Measurements from ENCODE around the gene YAF2.
"Not testable (repeated sequence)": the region's sequence is repeated elsewhere in the genome, so short reads cannot be mapped to it uniquely, and the experiment has no call there.

Gene YAF2

DNA sequence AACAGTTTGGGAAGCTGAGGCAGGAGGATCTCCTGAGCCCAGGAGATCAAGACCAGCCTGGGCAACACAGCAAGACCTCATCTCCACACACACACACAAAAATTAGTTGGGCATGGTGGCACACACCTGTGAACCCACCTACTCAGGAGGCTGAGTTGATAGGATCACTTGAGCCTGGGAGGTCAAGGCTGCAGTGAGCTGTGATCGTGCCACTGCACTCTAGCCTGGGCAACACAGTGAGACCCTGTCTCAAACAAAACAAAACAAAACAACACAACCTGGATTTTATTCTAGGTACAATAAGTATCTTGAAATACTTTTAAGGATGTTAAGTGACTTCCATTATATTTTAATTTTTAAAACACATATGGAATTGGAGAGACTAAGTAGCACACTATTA, 45.8 kb downstream of the YAF2 start:
- no peak for DNase-seq

DNA sequence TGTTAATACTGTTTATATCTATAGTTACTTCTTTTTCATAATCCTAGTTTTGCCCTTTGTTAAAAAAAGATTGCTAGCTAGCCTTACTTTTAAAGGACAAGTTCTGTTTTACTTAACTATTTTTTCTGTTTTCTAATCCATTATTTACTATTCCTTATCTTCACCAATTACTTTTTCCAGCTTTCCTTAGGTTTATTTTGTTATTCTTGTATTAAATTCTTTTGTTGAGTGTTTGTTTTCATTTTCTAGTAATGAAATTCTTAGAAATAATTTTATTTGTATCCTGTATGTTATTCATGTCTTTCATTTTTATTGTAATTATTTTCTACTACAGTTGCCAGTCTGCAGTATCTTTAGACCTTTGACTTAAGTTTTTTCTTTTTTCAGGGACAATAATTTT, 47.7 kb downstream of the YAF2 start:
- DNase-seq: no peak

DNA sequence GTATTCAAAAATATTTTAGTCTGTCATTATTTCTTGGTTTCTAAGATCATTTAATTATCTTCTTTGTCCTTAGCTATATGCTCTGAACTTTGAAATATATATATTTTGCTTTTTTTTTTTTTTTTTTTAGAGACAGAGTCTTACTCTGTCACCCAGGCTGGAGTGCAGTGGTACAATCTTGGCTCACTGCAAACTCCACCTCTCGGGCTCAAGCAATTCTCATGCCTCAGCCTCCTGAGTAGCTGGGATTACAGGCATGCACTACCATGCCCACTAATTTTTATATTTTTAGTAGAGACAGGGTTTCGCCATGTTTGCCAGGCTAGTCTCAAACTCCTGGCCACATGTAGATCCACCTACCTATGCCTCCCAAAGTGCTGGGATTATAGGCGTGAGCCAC, 49.8 kb downstream of the YAF2 start:
- DNase-seq: not testable (repeated sequence)

DNA sequence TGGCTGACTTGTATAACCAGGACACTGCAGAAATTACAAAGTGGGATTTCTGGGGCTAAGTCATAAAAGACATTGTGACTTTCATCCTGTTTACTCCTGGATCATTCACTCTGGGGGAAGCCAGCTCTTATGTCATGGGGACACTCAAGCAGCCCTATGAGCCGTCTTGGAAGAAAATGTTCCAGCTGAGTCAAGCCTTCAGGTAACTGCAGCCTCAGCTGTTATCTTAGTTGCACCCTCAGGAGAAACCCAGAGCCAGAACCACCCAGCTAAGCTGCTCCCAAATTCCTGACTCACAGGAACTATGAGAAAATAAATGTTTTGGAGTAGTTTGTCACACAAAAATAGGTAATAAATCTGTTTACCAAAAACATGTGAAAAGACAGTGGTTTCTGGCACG, 50.2 kb downstream of the YAF2 start:
- no peak for DNase-seq

DNA sequence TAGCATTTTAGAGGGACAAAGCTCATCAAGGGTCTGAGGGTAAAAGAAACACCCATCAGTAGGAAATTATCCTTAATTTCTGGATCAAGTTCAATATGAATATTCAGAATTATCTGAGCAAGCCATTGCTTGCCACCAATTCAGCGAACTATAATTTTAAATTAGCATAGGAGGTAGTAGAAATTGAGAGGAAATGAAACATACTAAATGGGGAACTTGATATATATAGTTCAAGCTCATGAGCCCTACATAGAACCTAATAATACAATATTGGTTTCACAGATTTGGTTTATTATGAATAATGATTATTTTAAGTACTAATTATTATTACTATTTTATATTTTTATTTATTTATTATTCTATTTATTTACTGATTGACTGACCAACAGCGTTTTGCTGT, 51.3 kb downstream of the YAF2 start:
- no peak for DNase-seq

DNA sequence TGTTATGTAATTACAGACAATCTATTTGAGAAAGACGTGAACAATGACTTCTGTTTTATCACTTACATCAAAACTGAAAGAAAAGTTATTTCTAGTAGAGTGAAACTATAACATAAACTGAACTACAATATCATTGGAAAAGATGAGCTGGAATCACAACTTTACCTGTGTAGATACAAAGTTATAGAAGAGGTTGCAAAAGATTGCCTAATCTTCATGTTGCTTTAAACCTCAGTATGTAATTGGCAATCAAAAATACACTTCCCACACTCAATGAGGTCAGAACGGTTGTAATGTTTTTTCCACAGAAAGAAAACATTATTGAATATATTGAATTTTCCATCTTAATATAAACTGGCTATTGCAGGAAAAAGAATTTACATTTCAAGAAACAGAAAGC, 55.7 kb downstream of the YAF2 start:
- no peak for DNase-seq

DNA sequence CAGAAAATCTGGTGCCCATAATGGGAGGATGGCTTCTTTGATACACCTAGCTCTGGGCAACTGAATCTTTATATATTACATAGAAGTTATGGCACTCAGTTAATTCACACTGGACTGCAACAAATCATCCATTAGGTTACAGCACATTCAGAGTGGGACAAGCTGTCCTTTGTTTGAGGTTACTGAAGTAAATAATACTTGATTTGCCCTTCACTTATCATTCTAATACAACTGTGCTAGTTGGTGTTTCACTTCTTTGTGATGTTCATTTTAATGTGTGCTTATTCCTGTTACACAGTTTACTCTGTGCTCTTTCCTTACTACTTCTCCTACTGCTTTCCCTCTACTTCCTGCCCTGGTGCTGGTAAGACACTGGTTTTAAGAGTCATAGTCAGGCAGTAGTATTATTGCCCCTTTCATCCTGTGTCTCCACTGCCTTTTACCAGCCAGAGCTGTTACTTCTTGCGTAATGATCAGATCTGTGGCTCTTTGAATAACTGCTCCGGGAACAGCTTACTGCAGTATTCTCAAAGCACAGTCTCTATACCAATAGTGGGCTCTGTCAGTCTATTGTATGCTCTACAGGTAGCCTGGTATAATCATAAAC, 57.0 kb downstream of the YAF2 start:
- DNase-seq: no peak

DNA sequence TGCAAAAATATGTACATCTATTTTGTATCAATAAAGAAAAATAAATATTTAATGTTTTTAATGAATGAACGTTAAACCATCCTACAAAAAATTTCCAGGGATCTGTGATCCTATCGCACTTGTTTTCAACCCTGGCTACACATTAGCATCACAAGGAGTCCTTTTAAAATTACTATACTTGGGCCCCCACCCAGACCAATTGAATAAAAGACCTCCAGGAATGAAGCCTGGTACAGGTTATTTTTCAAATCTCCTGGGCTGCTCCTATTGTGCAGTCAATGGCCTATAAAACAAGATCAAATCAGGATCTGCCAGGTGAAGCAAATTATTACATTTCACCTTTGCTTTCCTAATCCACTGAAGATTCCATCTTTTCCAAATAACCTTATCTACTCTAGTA, 59.9 kb downstream of the YAF2 start:
- DNase-seq: no peak

DNA sequence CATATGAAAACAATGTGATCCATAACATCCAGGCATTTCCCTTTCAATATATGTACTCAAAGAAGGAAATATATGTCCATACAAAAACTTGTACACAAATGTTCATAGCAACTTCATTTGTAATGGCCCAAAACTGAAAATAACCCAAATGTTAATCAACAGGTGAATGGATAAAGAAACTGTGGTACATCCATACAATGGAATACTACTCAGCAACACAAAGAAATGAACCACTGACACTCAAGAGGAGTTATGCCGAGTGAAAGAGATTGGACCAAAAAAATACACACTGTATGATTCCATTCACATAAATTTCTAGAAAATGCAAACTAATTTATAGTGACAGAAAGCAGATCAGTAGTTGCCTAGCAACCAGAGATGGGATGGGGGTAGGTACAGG, 63.1 kb downstream of the YAF2 start:
- DNase-seq: no peak

DNA sequence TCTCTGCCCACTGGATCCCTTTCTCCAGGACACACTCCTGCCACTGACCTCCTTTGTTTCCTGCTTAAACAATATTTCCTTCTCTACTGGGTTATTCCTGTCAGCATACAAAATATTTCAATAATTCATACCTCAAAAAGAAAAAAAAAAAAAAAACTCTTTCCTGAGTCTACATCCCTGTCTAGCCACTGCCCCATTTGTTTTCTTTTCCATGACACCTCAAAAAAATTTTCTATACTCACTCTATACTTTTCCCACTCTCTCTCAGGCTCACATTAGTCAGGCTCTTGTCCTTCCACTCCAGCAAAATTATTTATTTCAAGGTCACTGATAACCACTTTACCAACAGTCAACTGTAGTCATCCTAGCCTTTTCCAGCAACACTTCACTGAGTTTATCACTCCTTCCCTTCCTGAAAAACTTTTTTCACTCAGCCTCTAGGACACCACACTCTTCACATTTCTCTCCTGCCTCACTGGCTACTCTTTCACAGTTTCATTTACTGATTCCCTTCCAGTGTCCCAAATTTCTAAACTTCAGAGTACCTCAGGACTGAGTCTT, 64.0 kb downstream of the YAF2 start:
- DNase-seq: no peak

DNA sequence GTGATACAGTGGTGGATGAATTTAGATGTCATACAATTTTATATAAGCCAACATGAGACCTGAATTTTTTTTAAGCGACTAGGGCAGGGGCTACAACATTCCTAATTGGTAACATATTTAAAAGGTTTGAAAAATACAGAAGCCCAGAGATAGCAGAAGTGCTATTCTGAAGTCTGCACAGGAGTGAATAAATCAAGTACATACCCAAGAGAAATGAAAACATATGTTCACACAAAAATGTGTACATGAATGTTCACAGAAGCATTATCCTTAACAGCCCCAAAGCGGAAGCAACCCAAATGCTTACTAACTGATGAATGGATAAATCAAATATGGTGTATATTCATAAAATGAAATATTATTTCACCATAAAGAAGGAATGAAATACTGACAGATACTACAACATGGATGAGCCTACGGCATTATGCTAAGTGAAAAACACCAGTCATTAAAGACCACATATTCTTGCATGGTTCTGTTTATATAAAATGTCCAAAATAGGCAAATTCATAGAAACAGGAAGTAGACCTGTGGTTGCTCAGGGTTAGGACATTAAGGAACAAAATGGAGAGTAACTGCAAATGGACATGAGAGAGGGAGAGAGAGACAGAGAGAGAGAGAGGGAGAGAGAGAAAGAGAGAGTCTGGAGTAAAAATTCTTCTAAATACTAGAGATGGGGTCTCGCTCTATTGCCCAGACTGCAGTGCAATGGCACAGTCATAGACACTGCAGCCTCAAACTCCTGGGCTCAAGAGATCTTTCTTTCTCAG, 65.4 kb downstream of the YAF2 start:
- DNase-seq: no peak

DNA sequence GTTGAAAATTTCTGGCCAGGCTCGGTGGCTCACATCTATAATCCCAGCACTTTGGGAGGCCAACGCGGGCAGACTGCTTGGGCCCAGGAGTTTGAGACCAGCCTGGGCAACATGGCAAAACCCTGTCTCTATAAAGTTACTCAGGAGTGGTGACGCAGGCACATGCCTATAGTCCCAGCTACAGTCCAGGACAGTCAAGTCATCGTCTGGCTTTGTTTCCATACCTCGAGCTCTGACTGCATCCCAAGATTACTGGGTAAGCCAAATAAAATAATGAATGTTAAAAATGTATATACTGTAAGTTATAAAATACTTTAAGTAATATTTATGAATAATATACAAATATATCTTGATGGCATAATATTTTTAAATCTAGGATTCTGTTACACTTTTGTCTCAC, 70.3 kb downstream of the YAF2 start:
- no peak for DNase-seq

DNA sequence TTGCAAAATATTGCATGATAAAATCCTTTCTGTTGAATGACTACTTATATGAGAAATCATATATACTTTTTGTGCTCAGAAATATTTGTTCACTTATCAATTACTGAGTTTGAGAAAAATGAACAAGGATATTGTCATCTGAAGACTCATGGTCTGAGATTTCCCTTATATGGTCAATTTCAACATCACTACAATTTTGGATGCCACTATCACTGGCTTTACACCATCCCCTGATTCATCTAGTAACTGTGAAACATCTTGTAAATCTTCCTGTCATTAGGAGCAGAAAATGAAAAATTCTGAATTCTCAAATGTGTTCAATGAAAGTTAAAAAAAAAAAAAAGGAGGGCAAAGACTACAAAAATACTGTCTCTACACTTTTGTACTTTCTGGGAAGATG, 71.5 kb downstream of the YAF2 start:
- DNase-seq: no peak

DNA sequence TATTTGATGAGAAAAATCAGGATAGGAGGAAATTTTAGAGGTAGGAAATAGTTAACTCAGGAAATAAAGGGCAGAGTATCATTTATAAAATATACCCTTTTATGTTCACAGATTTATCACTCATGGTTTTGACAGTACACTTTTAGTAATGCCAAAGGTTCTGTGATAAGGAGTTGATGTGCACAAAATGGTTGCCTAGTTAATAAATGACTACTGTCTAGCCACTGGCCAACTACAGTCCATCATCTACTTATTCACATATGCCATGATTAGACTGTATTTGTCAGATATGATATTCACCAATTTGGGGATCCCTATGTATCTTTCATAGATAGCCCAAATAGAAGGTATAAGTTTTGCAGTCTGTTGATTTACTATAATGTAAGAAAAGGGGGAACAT, 74.1 kb downstream of the YAF2 start:
- DNase-seq: no peak

DNA sequence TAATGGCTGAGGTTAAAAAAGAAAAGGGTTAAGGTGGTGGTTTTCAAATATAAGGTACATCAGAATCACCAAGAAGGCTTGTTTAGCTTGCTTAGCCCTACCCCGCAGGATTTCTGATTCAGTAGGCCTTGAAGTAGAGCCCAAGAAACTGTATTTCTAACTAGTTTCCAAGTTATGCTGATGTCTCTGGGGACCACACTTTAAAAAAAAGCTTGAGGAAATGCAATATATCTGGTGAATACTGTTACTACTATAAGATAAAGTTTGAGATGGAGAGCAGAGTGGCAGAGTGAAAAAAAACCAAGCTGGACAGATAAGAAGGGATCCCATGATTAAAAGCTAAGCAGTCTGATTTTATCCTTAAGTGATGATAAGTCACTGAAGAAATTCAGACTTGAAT, 75.1 kb downstream of the YAF2 start:
- DNase-seq: no peak

DNA sequence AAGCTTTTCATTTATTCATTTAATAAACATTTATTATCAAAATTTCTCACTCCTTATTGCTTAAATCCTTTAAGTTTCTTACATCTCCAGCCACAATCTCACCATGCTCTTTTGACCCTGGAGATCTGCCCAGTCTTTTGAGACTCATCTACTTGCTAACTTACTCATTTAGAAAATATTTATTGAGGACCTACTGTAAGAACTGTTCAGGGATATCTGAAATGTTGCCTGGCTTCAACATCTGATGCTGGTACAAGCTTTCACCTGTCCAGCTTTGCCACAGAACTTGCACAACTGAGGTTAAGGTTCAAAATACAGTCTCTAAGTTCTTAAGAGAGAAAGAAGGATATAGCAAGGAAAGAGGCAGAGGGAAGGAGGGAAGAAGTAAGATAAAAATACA, 75.9 kb downstream of the YAF2 start:
- DNase-seq: no peak

DNA sequence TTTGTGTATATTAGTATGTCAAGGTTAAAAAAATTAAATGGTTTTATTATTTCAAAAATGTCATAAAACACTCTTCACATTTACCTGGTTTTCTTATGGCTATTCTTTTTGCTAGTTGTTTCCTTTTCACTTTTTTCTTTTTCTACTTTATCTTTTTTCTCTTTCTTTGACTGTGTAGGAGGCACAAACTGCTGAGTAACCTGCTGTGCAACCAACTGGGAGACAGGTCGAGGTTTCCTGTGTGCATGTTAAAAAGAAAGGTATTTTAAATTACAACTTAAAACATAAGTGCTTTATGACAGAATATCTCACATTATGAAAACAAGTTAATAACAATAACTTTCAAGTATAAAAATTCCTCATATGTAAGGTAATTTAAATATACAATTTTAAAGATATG, 76.5 kb downstream of the YAF2 start:
- no peak for DNase-seq

DNA sequence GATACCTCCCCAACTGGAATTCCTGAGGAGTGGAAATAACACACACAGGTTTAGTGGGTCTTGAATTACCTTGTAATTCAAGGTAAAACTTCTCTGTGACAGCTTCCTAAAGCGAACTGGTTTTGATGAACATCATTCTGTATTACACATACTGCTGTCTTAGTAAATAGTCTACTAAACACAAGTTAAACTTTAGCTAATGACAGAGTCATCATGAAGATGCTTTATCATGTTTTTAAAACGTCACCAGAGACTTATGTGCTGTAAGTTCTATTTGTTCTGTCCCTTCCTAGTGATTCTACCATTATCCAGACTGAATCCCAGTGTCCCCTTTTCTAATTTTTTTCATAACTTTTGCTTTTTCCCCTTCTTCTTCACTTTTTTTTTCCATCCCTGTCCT, 81.8 kb downstream of the YAF2 start:
- DNase-seq: no peak

DNA sequence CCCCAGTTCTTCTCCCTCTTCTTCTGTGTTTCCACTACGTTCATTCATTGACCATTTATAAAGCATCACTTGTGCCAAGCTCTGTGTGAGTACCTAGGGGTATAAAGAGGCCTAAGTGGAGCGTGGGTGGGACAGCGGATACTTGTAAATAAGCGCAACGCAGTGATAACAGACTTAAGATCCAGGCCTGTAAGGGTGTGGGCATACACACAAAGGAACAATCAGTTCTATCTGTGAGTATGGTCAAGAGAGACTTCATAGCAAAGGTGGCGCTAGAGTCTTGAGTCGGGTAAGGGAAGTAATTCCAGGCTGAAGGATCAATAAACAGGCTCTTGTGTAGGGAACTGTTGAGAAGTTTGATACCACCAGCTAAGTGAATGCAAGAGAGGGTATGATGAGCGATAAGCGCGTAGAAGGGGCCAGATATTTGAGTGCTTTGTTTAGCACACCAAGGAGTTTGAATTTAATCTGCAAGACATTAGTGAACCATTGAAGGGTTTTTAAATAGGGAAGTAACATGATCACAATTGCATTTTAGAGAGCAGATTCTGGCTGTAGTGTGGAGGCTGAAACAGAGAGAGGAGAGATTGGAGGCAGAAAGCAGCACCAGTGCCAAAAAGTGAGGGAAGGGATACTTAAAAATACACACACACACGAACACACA, 92.4 kb downstream of the YAF2 start:
- no peak for DNase-seq

DNA sequence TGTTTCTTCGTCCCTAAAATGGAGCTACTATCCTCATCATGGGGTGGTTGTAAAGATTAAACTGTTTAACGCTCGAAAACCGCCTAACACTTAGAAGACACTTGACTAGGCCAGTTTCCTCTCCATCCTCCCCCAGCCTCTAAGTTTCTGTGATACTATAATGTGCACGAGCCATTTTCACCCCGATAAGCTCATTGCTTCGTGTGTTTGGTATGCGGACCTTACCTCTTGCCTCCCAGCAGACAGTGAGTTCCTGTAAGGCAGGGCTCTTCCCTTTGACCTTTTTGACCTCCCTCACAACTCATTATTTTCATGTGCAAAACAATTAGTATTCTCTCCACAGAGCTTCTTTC, 92.9 kb downstream of the YAF2 start:
- no peak for DNase-seq

DNA sequence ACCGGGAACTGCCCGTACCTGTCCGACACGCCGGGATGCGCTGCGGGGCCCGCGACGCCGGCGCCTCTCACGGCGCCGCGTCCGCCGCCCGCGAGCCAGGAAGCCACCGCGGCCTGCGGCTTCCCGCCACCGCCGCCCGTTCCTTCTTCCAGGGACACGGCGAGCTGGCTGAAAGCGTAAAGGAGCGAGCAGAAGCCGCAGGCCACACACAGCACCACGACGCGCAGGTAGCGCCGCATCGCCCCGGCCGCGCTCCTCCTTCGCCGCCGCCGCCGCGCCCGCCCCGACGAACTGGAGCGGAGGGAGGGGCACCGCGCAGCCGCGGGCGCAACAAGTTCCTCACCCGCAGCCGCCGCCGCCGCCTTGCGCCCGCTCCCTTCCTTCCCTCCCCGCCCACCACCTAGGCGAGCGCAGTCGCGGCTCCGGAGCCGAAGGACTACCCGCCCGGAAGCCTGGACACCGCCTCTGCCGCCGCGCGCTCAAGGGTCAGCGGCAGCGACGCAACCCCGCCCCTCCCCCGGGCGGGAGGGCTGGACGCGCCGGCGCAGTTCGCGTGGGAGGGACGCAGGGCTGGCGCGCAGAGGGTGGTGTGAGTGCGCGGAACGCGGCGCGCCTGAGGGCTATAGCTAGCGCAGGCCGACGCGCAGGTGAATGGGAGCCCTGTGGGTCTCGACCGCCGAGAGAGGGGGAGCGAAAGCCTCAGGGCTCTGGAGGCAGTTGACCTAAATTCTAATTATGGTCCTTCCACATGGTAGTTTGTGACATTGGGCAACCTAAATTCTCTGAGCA, 93.4 kb downstream of the YAF2 start, which contains the start of gene GXYLT1:
TSS of gene GXYLT1 (minus strand) at position 467 of the 789 bp plus-strand sequence. CDS start at position 239, 228 bp downstream.
- peak; percentile 75 to 80 for DNase-seq

DNA sequence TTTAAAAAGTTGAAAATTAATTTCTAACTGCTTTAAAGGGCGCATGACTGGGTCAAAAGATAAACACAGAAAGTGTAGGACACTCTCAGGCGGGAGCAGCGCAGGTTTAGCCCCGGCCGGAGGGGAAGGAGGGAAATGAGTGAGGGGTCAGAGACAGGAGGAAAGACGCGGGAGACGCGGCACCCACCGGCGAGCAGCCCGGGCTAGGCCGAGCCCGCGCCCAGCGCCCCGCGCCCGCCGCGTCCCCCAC, 94.0 kb downstream of the YAF2 start:
- no peak for DNase-seq

DNA sequence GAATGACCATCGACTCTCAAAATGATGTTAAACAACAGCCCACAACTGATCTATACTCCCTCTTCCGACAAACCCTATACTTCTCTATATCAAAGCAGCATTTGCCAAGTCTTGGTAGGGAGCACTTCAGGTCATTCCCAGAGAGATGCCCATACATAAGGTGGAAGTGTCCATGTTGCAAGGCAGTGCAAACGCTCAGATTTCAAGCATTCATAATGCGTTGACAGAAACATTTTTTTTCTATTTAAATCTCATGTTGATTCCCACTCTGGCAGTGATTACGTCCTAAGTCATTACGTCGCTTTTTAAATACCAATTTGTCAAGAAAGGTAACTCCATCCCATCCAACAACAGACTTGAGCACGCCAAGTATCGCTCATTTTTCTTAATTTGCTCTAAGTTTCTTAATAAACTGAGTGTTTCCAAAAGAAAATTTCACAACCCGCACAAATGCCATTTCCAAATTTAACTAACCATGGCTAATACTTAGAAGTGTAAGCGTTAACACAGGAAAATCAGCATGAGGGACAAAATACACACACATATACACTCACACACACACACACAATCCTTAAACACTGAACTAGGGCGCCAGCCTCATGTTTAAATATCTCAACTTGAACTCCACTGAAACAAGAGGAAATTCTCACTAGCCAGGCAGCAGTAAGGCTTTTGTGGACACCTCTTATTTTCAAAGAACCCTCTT, 94.4 kb downstream of the YAF2 start:
- DNase-seq: no peak
